HG03439 (cell line): ENCODE measurements around the gene RING1.

Experiments
- ATAC-seq: cut with Tn5 transposase; IDR thresholded peaks from one replicate; pipeline ENCODE4 v1.9.1; 2021; ENCODE audit warnings: mild to moderate bottlenecking, moderate library complexity; ENCODE audit not compliant: unreplicated experiment

RING1 gene

DNA sequence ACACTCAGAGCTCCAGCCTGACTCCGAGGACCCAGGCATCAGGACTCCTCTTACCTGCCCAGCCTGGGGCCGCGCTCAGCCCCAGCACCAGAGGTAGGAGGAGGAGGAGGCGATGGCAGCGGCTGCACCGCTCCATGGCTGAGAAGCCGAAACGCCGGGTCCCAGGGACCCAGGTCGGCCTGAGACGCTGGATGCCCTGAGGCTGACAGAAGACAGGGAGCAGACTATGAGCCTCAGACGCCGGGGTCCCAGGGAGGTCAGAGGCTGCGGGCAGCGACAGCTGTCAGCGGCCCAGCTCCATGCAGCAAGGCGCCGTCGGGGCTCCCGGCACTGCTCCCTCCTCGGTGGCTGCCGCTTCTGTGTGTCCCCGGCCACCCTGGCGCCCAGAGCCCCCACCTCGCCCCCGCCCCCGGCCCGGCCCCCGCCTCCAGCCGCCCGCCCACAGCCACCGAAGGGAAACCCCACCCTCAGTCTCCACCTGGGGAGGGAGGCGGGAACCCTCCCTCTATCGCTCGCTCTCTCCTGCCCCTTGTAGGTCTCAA, 16.1 kb upstream of the RING1 start, which contains the start of gene COL11A2:
TSS of gene COL11A2 (minus strand) at position 363 of the 542 bp plus-strand sequence. CDS start at position 136, 227 bp downstream.
- ATAC-seq = no peak

GRCh38 chr6:33192671-33193602, 15.4 kb upstream of the RING1 start:
- ATAC-seq = no peak

GRCh38 chr6:33193619-33194018, 14.7 kb upstream of the RING1 start:
- no peak for ATAC-seq

DNA sequence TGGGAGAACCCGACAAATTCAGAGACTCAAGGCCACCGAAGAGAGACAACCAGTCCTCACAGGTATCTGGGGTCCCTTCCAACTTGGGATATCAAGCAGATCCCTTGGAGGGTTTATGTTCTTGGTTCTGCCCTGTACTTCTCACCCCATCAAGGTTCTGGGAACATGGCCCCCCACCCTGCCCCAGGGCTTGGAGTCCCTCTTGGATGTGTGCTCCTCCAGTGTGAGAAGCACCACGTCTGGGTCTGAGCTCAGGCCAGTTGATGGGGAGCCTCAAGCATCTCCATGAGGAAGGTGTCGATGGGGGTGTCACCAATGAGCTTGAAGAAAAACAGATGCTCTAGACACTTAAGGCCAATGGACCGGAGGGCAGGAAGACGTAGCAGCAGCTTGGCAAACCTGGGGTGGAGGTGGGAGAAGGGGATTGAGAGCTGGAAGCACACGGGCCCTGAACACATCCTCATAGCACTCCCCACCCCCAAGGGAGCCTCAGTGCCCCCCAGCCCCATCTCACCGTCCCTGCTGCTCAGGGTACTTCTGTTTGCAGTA, 13.8 kb upstream of the RING1 start:
- no peak for ATAC-seq

DNA sequence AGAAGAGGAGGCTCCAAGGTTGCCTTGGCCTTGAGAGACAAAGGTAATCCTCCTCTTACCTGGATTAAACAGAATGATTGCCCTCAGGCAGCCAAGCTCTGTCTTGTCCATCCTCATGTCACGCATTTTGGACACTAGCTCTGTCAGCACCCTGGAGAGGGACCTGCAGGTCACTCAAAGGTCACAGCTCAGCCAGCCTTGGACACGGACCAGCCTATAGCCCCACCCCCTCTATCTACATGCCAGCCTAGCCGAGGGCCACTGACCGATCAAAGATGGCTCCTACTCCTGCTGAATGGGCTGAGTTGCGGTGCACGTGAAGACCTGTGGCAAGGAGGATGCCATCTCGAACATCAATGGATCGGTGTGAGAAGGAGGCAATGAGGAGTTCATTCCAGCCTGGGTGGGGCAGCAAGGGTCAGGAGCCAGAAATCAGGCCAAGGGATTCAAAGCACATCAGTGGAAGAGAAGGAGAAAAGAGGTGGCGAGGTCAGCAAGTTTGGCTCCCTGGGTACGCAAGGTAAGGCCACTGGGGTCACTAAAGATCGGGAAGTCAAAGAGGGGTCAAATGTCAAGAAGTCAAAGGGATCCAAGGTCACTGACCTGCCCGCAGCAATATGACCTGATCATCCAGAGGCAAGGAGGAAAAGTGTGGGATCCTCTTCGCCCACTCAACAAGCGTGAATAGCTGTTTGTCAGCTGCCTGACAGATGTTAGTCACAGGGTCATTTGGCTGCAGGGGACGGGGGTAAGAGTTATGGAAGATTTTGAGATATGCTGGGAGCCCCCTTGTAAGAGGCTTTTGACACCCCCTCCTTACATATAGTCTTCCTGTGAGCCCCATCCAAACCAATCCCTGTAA, 12.8 kb upstream of the RING1 start:
- ATAC-seq = no peak

DNA sequence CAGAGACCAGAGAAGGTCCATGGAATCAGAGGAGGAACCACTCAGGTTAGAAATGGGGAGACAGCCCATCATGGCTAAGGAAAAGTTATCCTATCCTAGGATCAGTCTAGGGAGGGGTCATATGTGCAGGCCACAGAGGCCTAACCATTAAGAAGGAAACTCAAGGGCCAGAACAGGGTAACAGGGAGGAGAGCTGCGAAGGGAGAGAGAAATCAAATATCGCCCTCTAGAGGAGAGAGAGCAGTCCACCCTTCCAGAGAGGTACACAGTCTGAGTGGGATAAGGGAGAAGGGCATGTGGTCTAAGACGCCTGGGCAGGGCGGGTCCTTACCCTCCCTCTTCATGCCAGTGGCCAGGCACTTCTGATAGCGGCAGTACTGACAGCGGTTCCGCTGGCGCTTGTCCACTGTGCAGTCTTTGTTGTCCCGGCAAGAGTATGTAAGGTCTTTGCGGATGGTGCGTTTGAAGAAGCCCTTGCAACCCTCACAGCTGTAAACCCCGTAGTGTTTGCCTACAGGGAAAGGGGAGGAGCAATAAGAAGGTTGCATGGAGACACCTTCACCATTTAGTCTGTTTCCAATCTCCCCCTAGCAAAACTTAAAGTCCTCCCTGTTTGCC, 10.8 kb upstream of the RING1 start:
- no peak for ATAC-seq

DNA sequence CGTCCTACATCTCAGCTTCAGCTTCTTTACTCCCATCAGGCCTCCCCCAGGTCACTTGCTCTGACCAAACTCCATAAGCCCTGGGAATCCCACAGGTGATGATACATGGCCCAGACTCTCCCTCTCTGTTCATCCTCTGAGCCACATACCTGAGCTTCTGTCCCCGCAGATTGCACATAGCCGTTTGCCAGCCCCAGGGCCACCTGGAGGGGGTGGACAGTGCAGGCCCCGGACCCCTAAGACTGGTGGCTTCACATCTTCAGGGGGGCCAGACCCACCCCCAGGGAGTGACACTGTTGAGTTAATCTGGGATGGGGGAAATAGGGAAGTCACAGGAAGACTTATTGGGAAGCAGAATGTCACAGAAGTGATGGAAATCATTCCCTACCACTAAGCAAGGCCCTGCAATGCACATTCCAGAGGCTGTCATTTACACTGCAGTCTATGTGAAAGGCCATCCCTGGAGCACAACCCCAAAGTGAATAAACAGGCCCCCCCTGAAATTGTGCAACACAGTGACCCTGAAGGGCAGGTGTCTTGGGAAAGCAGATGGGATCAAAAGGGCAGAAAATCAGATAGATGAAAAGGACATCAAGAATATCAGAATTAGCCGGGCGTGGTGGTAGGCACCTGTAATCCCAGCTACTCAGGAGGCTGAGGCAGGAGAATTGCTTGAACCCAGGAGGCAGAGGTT, 10.0 kb upstream of the RING1 start:
- ATAC-seq = no peak

- ATAC-seq = no peak
Observed at GRCh38 chr6:33198853-33199436, 9.4 kb upstream of the RING1 start.

DNA sequence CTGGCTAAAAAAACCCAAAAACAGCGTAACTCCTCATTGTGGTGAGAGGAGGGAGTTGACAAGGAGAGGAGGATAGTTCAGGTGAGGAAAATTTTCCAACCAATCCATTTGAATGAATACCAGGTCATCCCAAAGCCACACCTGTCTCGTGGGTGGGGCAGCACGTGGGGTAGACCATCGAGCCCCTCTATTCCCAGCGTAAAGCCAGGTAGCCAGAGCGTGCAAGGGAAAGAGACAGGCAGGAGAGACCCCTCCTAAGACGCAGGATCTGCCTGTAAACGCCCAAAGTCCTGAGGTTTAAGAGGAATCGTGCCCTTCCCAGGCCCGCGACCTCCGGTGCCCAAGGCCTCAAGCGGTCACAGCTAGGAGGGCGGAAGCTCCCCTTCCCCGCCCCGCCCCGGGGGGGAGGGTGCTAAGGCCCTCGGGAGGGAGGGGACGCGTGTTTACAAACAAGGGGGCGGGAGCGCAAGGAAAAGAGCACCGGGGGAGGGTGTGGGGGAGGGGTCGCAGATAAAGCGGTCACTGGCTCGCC, 8.5 kb upstream of the RING1 start:
- ATAC-seq = peak; percentile 22

DNA sequence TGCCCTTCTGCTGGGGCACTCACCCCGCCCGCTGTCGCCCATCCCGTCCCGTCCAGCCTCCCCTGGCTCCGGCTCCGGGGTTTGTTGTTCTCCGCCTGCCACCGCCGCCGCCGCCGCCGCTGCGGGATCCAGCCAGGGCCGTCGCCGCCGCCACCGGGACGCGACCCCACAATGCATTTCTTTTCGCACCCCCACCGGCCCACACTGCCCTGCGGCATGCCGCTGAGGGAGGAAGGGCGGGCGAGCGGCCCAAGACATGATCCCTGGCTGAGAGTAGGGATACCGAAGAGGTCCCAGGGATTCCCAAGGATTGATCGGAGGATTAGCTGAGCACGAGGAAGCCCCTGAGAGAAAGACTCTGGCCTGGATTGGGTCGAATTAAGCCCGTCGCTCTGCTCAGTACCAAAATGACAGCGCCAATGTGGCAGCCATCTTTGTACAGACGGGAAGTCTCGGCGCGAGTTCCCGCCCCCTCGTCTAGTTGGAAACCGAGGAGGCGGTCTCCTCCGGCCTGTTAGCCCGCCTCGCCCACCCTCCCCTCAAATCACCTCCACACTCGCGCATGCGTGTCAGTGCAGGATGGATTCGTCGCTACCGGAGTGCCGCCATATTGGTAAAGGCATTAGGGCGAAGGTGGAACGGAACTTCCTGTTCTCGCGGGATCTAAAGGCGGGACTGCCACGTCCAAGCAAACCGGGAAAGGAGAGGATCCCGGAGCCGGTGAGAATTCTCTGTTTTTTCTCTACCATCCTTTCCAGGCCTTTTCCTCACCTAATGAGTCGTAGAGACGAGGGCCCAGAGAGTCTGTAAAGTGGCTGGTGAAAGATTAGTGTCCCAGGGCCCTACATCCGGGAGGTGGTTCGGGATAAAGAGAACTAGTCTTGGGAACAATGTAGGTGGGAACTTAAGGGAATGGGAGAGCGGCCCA, 7.8 kb upstream of the RING1 start, which contains the start of the genes RXRB and SLC39A7:
TSS of gene RXRB (minus strand) at position 447 of the 928 bp plus-strand sequence. CDS start at position 258, 189 bp downstream.
TSS of gene SLC39A7 (plus strand) at position 649 of the 928 bp plus-strand sequence. CDS start 379 bp downstream, outside the sequence.
- peak; percentile 48 for ATAC-seq

DNA sequence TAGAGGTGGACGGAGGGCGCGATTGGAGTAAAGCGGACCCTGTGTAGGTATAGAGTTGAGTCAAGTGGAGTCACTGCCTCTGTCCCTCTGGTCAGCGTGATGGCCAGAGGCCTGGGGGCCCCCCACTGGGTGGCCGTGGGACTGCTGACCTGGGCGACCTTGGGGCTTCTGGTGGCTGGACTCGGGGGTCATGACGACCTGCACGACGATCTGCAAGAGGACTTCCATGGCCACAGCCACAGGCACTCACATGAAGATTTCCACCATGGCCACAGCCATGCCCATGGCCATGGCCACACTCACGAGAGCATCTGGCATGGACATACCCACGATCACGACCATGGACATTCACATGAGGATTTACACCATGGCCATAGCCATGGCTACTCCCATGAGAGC, 7.2 kb upstream of the RING1 start:
- ATAC-seq = no peak

DNA sequence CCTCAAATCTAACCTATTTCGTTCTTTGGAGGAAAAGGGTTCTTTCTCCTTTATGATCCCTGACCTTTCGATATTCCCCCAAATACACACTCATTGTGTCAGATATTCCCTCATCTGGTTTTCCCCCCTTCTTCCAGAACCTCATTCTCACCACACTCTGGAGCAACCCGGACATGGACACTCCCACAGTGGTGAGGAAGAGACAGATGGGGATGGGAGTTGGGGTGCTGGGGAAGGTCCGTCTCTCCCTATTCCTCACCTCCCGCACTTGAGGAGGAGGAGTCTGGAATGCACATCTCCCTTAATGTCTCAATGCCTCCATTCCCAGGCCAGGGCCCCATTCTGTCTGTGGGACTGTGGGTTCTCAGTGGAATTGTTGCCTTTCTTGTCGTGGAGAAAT, 6.4 kb upstream of the RING1 start:
- ATAC-seq = no peak

- no peak for ATAC-seq
Observed at GRCh38 chr6:33202799-33203198, 5.5 kb upstream of the RING1 start.

GRCh38 chr6:33203443-33204164, 4.7 kb upstream of the RING1 start:
- ATAC-seq = no peak

DNA sequence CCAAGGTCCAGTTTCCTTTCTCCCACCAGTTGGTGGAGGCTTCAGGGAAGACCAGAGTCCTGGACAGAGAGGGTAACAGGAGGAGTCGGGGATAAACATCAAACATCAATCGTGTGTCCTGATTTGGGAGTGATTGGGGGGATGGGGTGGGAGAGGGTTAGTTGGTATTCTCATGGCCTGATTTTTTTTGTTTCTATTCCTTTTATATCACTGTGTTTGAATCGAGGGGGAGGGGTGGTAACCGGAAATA, 4.2 kb upstream of the RING1 start:
- no peak for ATAC-seq

DNA sequence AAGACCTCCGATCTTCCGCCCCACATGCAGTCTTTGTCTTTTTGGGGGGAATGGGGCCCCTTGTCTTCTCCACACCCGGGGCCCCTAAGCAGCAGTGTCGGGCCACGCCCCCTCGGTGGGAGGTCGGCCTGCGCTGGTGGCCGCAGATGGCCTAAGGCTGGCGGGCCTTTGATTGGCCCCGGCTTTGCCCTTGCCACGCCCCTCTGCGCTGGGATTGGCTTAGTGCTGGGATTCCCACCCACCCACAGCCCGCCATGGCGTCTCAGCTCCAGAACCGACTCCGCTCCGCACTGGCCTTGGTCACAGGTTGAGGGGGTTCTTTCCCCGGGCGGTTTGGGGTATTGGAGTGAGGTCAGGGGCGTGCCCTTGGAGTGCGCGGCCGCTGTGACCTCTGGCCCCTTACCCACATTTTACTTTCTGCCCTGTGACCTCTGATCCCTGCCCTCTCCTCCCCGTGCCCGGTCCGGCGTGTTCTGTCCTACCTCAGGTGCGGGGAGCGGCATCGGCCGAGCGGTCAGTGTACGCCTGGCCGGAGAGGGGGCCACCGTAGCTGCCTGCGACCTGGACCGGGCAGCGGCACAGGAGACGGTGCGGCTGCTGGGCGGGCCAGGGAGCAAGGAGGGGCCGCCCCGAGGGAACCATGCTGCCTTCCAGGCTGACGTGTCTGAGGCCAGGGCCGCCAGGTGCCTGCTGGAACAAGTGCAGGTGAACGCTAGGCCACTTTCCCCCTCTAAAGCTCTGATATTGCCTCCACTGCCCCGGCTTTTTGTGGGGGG, 3.7 kb upstream of the RING1 start, which contains the start of gene HSD17B8:
TSS of gene HSD17B8 (plus strand) at position 241 of the 776 bp plus-strand sequence. CDS start at position 255, 14 bp downstream.
- peak; percentile 37 for ATAC-seq
